IMR-90 (cell line): Measurements from ENCODE around the gene PSEN1. TPM values are rescaled to one million over a fixed set of nuclear protein-coding genes. Genes with fewer than 3 reads are reported as not detected.

Experiments
- ATAC-seq: fragments of 200-7000 bp; cut with Tn5 transposase; 2 replicates; pipeline ENCODE4 v1.9.1; 2020; ENCODE audit warnings: low read depth, mild to moderate bottlenecking, moderate library complexity
- BruUV-seq: library from RNA; stranded (reverse); fragments of 400-500 nt; replicated peaks from 2 replicates; lab custom pipeline; 2021; lab: Mats Ljungman, UMichigan
- CTCF ChIA-PET: fragments of 300-600 bp; formaldehyde crosslinking; extraction: SDS; loops from one replicate; lab custom pipeline; 2021; ENCODE audit warnings: antibody characterized with exemption; lab: Yijun Ruan, JAX
- POLR2A ChIA-PET: fragments of 300-600 bp; sonication (Branson Sonifier 250); formaldehyde crosslinking; loops from one replicate; lab custom pipeline; 2022; ENCODE audit warnings: antibody characterized with exemption; ENCODE audit not compliant: unreplicated experiment; lab: Charles Lee
- DNase-seq: peaks from one replicate; pipeline ENCODE4 v3.0.0; 2013
- H2AFZ ChIP-seq: replicated peaks from 2 replicates; pipeline ENCODE3; 2013; ENCODE audit warnings: low read length, mild to moderate bottlenecking; ENCODE audit not compliant: poor library complexity
- H2AK5ac ChIP-seq: 2 replicates; pipeline ENCODE4 v1.6.1; 2013; ENCODE audit warnings: low read depth, low read length, inconsistent platforms
- H2AK9ac ChIP-seq: replicated peaks from 2 replicates; pipeline ENCODE3; 2013; ENCODE audit warnings: mild to moderate bottlenecking, low read depth, low read length, moderate library complexity; ENCODE audit not compliant: poor library complexity
- H2BK120ac ChIP-seq: 2 replicates; pipeline ENCODE4 v1.6.1; 2013; ENCODE audit warnings: low read depth, low read length, inconsistent platforms
- H2BK15ac ChIP-seq: 3 replicates; pipeline ENCODE4 v1.6.1; 2013; ENCODE audit warnings: low read depth, low read length, inconsistent platforms
- H2BK20ac ChIP-seq: 2 replicates; pipeline ENCODE4 v1.6.1; 2013; ENCODE audit warnings: low read depth, mild to moderate bottlenecking, inconsistent platforms, low read length, moderate library complexity
- H2BK5ac ChIP-seq: 2 replicates; pipeline ENCODE4 v1.6.1; 2013; ENCODE audit warnings: mild to moderate bottlenecking, low read depth, low read length, inconsistent platforms; ENCODE audit not compliant: poor library complexity, severe bottlenecking
- H3K14ac ChIP-seq: replicated peaks from 2 replicates; pipeline ENCODE4 v1.6.1; 2013; ENCODE audit warnings: low read depth, low read length, inconsistent platforms
- H3K18ac ChIP-seq: 2 replicates; pipeline ENCODE4 v1.6.1; 2013; ENCODE audit warnings: low read depth, low read length, control low read depth
- H3K23ac ChIP-seq: 2 replicates; pipeline ENCODE4 v1.6.1; 2013; ENCODE audit warnings: low read depth, low read length, inconsistent platforms
- H3K27ac ChIP-seq: 2 replicates; pipeline ENCODE4 v1.5.1; 2013; ENCODE audit warnings: mild to moderate bottlenecking, control low read depth, low read length; ENCODE audit not compliant: insufficient read depth
- H3K27me3 ChIP-seq: 2 replicates; pipeline ENCODE4 v1.6.1; 2013; ENCODE audit warnings: low read length; ENCODE audit not compliant: control insufficient read depth, insufficient read depth
- H3K36me3 ChIP-seq: 2 replicates; pipeline ENCODE4 v1.6.1; 2013; ENCODE audit warnings: low read length, mixed read lengths; ENCODE audit not compliant: control insufficient read depth, insufficient read depth
- H3K4ac ChIP-seq: 2 replicates; pipeline ENCODE4 v1.6.1; 2013; ENCODE audit warnings: low read depth, low read length, inconsistent platforms
- H3K4me1 ChIP-seq: 2 replicates; pipeline ENCODE4 v1.6.1; 2013; ENCODE audit warnings: low read length, mixed read lengths; ENCODE audit not compliant: control insufficient read depth, insufficient read depth
- H3K4me2 ChIP-seq: 2 replicates; pipeline ENCODE4 v1.6.1; 2013; ENCODE audit warnings: low read depth, mild to moderate bottlenecking, control low read depth, low read length, moderate library complexity
- H3K4me3 ChIP-seq: 2 replicates; pipeline ENCODE4 v1.5.1; 2013; ENCODE audit warnings: low read depth, mild to moderate bottlenecking, control low read depth, low read length, moderate library complexity; ENCODE audit not compliant: insufficient read depth
- H3K56ac ChIP-seq: 2 replicates; pipeline ENCODE4 v1.6.1; 2013; ENCODE audit warnings: low read length, inconsistent platforms; ENCODE audit not compliant: insufficient read depth; ENCODE audit errors: extremely low read depth
- H3K79me1 ChIP-seq, 2 experiments: 2 replicates each; pipeline ENCODE4 v1.6.1; 2013; ENCODE audit warnings: low read length in 2 of 2, inconsistent platforms in 1 of 2, low read depth in 1 of 2
- H3K9ac ChIP-seq: 2 replicates; pipeline ENCODE4 v1.6.1; 2013; ENCODE audit warnings: low read depth, low read length, control low read depth
- H3K9me1 ChIP-seq: 2 replicates; pipeline ENCODE4 v1.6.1; 2013; ENCODE audit warnings: low read length, inconsistent platforms; ENCODE audit not compliant: insufficient read depth
- H3K9me3 ChIP-seq: 2 replicates; pipeline ENCODE4 v1.6.1; 2013; ENCODE audit warnings: low read length; ENCODE audit not compliant: control insufficient read depth, insufficient read depth
- H4K20me1 ChIP-seq: 2 replicates; pipeline ENCODE4 v1.6.1; 2013; ENCODE audit warnings: low read length, inconsistent platforms; ENCODE audit not compliant: insufficient read depth
- H4K5ac ChIP-seq: 2 replicates; pipeline ENCODE4 v1.6.1; 2013; ENCODE audit warnings: mild to moderate bottlenecking, low read depth, low read length, control low read depth
- H4K8ac ChIP-seq, 2 experiments: 2 replicates each; pipeline ENCODE4 v1.6.1; 2013; ENCODE audit warnings: low read depth in 2 of 2, low read length in 2 of 2, control low read depth in 1 of 2, inconsistent platforms in 1 of 2
- H4K91ac ChIP-seq: 2 replicates; pipeline ENCODE4 v1.6.1; 2013; ENCODE audit warnings: low read depth, low read length, inconsistent platforms; ENCODE audit not compliant: insufficient read depth
- CEBPB ChIP-seq: IDR thresholded peaks from 2 replicates; pipeline ENCODE4 v1.6.1; 2012; ENCODE audit warnings: low read depth, low read length, improper control_type of control experiment
- WGBS, 2 experiments: methylation state at CpG; one replicate each; pipeline versions ENCODE4 v1.1.5 to v1.1.7; 2013; ENCODE audit warnings: missing lambda C conversion rate in 2 of 2; ENCODE audit not compliant: insufficient read length in 1 of 2; ENCODE audit errors: extremely low coverage in 2 of 2; 5-methylcytosine and 5-hydroxymethylcytosine counted together
- dilution Hi-C: fragments of 300-500 bp; cut with HindIII; formaldehyde crosslinking; loops from one replicate; pipeline ENCODE4 v1.14.3; 2018; ENCODE audit warnings: low sequenced_read_pairs; ENCODE audit not compliant: unreplicated experiment
- in situ Hi-C: fragments of 300-500 bp; cut with MboI; formaldehyde crosslinking; loops from 3 replicates; pipeline ENCODE4 v1.14.3; 2019; ENCODE audit warnings: low sequenced_read_pairs, inconsistent platforms, mixed read lengths
- intact Hi-C: fragments of 100-400 bp; cut with micrococcal nuclease; formaldehyde crosslinking; loops from 2 replicates; pipeline ENCODE4 v1.10.0; 2022
- polyA plus RNA-seq, 3 experiments: library from polyadenylated mRNA; depleted of rRNA; stranded (reverse); fragments of >200 nt; gene quantifications; 2 replicates each; pipeline ENCODE4 v1.2.3, GENCODE V29; 2012; ENCODE audit warnings: low replicate concordance in 1 of 3
- total RNA-seq: library from RNA; depleted of rRNA; stranded (reverse); fragments of >200 nt; gene quantifications from 2 replicates; pipeline ENCODE4 v1.2.3, GENCODE V29; 2012

The PSEN1 gene
- total and polyA plus RNA-seq, 2 of the 4 experiments (the other 2 are of a cell fraction), result 14.8 to 62.7 TPM

DNA sequence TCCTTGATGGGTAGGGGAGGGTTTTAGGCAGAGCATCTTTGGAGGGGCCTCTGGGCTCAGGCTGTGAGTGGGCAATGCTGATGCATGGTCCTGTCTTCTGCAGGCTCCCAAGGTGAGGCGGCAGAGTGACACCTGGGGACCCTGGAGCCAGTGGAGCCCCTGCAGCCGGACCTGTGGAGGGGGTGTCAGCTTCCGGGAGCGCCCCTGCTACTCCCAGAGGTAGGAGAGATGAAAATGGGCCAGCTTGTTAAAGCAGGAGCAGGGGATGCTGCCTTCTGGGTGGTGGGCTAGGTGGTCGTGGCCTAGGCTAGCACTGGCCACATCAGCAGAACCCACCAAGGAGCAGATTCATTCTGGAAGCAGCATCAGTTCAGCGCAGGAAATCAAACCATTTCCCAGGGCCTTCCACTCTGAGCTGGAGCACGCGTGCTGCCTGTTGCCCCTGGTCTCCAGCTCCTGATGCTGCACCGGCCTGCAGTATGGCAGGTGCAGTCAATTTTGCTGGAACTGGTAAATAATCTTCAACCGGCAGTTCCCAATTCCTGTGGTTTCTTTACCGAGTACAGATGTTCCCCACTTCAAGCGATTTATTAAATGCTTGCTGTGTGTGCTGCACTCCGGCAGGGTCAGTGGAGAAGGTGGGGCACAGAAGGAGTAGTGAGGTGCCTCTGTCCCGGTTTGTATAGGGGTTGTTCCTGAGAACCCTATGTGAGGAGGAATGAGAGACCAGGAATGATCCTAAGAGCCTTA is 108.4 kb downstream of the PSEN1 start:
- Histone ChIP-seq H3K9me1 (peaks cover 6% of the 10 kb centered on the region; the same call in 1 of the 2 replicates), H3K4me3 (no peak overlapping the region), H3K23ac (no peak overlapping the region), H4K5ac (no peak overlapping the region), H2BK5ac (no peak overlapping the region), H3K27me3 (peaks cover 16% of the 10 kb centered on the region), H3K14ac (no peak overlapping the region), H2AFZ (no peak overlapping the region), H2BK120ac (no peak overlapping the region), H3K79me1 (peaks cover 0 to 8% of the 10 kb centered on the region in 2 experiments; a peak in 2 of 4 replicates), H3K4ac (no peak overlapping the region), H3K56ac (no peak overlapping the region), H2AK5ac (no peak overlapping the region; the same call in 1 of the 2 replicates), H2AK9ac (peak overlapping the region; percentile 82), H4K20me1 (no peaks in the 10 kb centered on the region; the same call in 1 of the 2 replicates), H4K91ac (0 out of 2 replicates have a peak overlapping the region, but pooled peaks have one; percentile 10), H3K9me3 (peaks cover 2% of the 10 kb centered on the region), H3K4me1 (peaks cover 5% of the 10 kb centered on the region; the same call in 1 of the 2 replicates), H3K9ac (no peak overlapping the region), H3K27ac (no peak overlapping the region), H2BK15ac (no peak overlapping the region), H3K4me2 (no peak overlapping the region), H4K8ac (no peak overlapping the region), H3K18ac (no peak overlapping the region), H2BK20ac (no peak overlapping the region), H3K36me3 (no peaks in the 10 kb centered on the region)
- DNase-seq (no peak), ATAC-seq (no peak)
- no peak for TF ChIP-seq CEBPB
- intact Hi-C loops, result no loop called here
- POLR2A ChIA-PET, result no interaction called here
- in situ Hi-C loops, result no loop called here
- 91% methylated on average over 12 of the region's 14 CpGs; no CpG with 5 or more reads in 1 of the 2 experiments for WGBS, 2 experiments
- CTCF ChIA-PET, result no interaction called here
- BruUV-seq, result no TSS peak
- dilution Hi-C loops, result no loop called here
